Measurements from ENCODE around the gene CPNE4.
"Not testable (repeated sequence)": the region's sequence is repeated elsewhere in the genome, so short reads cannot be mapped to it uniquely, and the experiment has no call there.

The CPNE4 gene

DNA sequence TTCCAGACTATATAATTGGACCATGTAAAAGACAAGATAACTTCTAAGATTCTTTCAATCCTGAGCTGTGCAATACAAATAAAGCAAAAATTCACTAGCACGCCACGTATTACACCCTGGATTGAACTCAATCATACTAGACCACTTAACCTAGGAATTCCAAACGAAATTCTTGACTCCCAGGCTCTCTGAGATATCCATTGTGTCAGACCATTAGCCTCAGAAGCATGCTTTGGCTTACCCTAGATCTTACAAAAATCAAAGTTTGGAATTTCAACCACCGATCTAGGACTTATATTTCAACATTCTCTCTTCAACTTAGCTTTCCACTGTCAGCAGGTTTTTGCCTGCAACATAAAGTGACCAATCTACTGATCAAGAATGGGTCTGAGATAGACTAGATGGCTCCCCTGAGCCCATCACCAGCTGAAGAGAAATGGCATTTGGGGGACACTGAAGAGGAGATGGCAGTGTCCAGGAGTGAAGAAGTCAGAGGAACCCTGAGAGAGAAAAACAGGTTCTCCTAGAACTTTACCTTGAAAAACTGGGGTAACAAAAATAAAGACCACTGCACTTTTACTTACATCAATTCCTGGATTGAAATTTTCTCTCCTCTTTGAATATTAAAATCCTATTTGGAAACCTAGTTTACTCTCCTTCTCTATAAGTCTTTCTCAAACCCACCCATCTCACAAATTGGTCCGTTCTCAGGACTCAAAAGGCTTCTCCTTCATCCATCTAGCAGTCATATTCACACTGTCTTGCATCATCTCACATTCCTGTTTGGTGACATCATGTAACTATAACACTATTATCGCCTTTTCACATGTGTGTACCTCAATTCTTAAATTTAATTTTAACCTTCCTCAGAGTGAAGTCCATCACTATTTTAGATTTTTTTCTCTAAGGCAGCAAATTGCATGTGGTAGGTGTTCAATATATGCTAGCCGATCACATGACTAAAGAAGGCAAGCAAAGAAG lies 18.5 kb downstream of the CPNE4 start:
- no peak for DNase-seq

DNA sequence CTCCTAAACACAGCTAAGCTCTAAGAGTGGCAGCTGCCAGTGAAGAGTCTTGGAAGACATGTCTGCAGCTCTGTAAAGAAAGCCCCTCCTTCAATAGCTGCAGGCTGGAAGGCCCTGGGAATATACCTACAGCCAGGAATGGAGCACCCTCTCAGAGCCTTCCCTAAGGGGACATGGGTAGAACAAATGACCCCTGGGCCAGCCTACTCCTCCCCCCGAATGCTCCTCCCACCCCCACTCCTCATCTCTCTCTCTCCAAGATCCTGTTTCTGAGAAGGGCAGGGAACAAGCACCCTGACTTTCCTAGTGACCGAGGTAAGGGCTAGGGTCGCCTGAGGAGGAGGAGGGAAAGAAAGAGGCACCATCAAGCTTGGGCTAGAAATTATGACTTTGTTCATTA lies 20.7 kb downstream of the CPNE4 start:
- DNase-seq: no peak

GRCh38 chr3:132009241-132009640 lies 25.6 kb downstream of the CPNE4 start:
- DNase-seq: no peak

GRCh38 chr3:132008837-132009236 lies 26.0 kb downstream of the CPNE4 start:
- DNase-seq: no peak

- DNase-seq: no peak
These were observed 27.2 kb downstream of the CPNE4 start for GRCh38 chr3:132007617-132008016.

DNA sequence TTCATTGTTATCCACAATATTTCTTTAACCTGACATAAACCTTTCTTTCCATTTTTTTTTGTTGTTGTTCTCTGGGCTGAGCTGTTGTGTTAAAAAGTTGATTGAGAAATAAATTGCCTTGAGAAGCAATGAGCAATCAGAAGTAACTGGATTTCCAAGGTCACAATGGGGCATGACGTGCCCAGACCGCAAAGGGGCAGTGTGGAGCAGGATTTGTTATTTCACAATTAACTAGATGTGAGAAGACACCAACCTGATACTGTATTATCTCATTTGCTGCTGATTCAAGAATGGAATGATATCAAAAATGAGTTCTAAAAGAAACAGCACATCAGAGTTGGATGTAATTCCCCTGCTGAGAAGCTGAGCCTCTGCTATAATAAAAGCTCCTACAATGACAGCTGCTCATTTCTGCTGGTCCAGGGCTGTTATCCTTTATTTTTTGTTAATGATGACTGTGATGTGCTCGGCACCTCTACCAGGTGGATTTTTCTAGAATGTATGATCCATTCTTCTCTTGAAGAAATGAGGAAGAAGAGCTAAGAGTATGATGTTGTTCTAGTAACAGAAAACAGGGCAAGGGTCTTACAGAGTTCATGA lies 28.1 kb downstream of the CPNE4 start:
- no peak for DNase-seq

- DNase-seq: no peak
These were observed 30.2 kb downstream of the CPNE4 start for GRCh38 chr3:132004571-132004970.

DNA sequence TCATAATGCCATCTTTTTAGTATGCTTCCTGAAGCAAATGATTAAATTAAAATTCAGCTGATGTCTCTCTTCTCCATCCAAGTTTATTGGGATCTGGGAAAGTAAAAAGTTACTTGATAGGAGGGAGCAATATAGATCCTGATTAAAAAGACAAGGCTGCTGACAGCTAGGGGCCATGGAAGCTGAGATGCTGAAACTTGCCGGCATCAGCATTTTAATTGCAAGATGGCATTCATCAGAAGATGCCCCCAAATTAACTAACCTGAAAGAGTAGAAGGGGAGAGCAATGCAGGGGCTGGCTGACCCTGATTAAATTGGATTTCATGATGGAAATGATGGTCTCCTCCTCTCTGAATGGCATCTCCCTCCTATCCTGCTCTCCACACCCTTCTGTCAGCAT lies 31.1 kb downstream of the CPNE4 start:
- DNase-seq: no peak

GRCh38 chr3:132001999-132002398 lies 32.8 kb downstream of the CPNE4 start:
- DNase-seq: no peak

DNA sequence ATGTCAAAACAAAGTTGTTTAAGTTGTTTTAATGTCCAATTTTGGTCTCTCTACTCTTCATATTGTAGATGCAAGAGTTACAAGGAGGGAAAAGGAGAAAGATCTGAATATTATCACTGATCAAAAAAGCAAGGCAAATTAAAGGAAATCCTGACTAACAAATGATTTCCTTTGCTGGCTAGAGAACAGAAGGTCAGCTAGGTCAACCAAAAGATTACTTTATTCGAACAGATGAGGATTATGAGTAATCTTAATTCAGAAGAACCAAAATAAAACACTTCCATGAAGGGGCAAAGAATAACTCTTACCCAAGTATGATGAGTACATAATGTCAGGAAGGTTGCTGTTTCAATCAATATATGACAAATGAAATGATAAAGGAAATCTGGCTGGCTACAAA lies 33.8 kb downstream of the CPNE4 start:
- no peak for DNase-seq

GRCh38 chr3:131998027-131998426 lies 36.8 kb downstream of the CPNE4 start:
- no peak for DNase-seq

DNA sequence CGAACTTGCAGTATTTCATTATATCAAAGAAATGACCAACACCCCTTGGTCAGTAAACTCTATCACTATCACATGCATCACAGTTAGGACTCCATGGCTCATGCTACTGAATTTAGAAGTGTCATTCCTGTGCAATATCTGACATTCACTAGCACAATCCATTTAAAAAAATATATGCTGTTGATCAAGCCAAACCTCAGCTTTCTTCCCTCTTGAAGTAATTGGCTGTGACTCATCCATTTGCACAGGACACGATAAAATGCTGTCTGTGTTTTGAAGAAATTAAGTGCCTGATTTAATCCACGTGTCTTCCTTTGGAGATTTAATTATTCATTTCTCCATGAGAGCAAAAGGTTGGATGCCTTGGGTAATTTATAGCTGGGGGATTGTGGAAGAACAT lies 38.9 kb downstream of the CPNE4 start:
- DNase-seq: no peak

GRCh38 chr3:131989318-131989717 lies 45.5 kb downstream of the CPNE4 start:
- no peak for DNase-seq

DNA sequence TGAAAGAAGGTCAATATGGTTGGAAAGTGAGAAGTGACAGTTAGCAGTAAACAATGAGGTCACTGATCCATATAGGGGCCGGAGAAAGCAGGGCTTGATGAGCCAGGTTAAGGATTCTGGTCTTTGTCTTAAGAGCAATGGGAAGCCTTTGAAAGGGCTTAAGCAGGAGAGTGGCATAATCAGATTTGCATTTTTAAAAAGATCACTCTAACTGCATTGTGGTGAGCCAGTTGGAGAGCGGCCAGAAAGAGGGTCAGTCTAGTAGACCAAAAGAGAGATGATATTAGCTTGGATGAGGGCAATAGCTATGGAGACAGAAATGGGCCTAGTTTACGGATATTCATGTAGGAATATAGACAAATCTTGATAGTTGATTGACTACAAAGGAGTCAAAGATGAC lies 46.6 kb downstream of the CPNE4 start:
- no peak for DNase-seq

- DNase-seq: no peak
These were observed 51.1 kb downstream of the CPNE4 start for GRCh38 chr3:131983689-131984088.

DNA sequence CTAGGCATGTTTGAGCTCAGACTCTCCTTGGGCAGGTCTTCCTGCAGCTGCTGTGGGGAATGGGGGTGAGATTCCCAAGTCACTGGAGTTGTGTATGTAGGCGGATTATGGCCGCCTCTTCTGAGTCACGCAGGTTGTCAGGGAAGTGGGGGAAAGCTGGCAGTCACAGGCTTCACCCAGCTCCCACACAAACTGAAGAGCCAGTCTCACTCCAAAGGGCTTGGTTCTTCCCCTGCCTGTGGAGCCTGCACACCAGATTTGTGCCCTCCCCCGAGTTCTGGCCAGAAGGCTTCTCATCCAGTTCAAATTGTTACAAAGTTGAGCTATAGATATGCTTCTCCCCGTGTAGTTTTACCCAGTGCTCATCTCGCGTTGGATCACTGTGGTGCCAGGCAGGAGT lies 53.5 kb downstream of the CPNE4 start:
- DNase-seq: no peak

DNA sequence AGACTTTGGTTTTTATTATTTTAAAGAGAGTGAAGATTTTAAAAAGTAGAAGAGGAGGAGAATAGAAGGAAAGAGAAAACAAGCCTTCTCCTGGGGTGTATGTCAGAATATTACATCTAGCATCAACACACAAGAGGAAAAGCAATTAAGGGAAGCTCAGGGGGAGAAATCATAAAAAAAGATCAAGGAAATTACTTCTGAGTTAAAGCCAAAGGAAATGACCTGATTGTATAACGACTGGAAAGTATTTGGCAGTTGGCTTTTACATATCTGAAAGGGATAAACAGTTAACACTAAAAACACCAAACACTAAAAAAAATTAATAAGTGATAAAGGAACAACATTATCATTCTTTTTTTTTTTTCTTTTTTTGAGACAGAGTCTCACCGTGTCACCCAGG lies 58.4 kb downstream of the CPNE4 start:
- no peak for DNase-seq

DNA sequence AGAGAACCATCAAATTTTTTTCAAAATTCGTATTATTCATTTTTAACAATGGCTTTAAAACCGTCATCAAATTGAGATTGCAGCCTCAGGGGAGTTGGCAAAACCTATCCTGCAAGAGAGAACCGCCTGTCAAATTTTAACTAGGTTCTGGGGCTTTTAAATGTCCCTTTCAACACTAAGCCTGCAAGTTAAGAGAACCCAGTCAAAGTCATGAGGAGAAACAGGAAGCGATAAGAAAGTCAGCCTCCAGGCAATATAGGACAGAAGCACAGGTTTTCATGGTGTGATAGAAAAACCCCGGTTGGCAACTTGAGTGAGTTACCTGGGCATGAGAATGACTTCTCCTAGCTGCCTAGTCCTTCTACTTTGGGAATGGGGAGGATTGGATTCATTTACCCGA lies 59.8 kb downstream of the CPNE4 start:
- no peak for DNase-seq

- DNase-seq: no peak
These were observed 61.1 kb downstream of the CPNE4 start for GRCh38 chr3:131973731-131974130.

- DNase-seq: no peak
These were observed 62.3 kb downstream of the CPNE4 start for GRCh38 chr3:131972550-131972949.

DNA sequence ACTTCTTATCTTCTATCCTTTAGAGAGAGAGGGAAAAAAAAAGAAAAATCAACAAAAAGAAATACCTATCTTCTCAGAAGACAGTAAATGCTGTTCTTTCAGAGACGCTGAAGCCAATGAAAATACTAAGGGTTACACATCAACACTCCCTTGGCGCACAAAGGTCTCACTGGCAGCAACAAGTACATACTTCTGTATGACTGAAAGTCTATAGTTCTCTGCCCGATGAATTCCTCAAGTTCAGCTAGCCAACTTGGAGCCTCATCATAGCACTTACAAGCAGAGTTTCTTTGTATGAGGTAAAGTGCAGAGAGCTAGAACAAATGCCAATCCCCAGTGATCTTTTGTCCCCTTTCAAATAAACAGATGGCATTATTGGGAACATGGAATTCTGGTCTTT lies 62.7 kb downstream of the CPNE4 start:
- DNase-seq: no peak

DNA sequence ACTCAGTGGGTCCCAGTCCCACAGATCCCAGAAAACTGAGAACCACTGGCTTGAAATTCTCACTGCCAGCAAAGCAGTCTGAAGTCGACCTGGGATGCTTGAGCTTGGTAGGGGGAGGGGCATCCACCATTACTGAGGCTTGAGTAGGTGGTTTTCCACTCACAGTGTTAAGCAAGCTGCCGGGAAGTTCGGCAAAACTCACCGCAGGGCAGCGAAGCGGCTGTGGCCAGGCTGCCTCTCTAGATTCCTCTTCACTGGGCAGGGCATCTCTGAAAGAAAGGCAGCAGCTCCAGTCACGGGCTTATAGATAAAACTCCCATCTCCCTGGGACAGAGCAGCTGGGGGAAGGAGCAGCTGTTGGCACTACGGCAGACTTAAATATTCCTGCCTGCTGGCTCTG lies 71.4 kb downstream of the CPNE4 start:
- DNase-seq: not testable (repeated sequence)

DNA sequence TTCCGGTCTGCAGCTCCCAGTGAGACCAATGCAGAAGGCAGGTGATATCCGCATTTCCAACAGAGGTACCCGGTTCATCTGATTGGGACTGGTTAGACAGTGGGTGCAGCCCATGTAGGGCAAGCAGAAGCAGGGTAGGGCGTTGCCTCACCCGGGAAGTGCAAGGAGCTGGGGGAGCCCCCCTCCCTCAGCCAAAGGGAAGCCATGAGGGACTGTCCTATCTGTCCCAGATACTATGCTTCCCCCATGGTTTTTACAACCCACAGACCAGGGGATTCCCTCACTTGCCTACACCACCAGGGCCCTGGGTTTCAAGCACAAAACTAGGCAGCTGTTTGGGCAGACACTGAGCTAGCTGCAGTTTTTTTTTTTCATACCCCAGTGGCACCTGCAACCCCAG lies 71.8 kb downstream of the CPNE4 start:
- no peak for DNase-seq

DNA sequence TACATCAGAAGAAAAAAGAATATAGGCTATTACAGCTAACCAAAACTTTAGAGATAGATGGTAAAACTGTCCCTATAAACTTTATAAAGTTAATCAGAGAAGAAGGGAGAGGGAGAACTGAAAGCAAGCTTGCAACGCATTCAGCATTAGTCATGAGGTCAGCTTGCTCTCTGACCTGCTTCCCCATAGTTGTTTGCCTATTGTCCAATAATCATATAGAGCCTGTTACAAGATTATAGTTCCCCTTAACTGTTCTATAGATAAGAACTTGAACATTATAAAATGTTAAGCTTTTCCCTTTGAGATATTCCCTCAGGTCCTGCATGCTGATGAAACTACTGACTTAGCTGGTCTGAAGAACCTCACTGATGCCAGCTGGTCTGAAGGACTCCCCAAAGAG lies 74.5 kb downstream of the CPNE4 start:
- DNase-seq: no peak

DNA sequence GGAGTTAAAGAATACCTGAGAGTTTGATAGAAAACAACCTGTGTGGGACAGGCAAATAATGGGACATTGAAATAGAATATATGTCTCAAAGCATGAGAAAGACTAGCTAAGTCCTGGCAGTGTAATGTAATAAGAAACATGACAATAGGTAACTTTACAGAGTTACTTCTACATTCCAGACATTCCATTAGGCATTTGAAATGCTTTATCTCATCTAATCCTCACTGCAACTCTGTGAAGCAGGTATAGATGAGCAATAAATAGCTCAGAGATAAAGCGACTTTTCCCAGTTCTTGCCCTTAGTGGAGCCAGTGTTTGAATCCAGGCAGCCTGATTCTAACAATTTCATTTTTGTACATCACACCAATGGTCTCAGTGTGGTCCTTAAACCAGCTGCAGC lies 76.8 kb downstream of the CPNE4 start:
- DNase-seq: no peak
